Keratinocyte (primary cell): ENCODE measurements around the gene BCAR3. TPM values are rescaled to one million over a fixed set of nuclear protein-coding genes. Genes with fewer than 3 reads are reported as not detected.

ENCODE experiments used
- DNase-seq: peaks from one replicate; pipeline ENCODE4 v3.0.0-alpha.2; 2011; ENCODE audit warnings: low read depth, missing footprints, low spot score
- FAIRE-seq: peaks from 2 replicates; lab custom pipeline; 2011; peaks lifted over from hg19 to GRCh38; lab: Jason Lieb, UNC
- H2AFZ ChIP-seq: 2 replicates; pipeline ENCODE4 v1.6.0; 2012; ENCODE audit warnings: low read length, control low read depth, inconsistent platforms; ENCODE audit not compliant: control insufficient read depth
- H3K27ac ChIP-seq: 2 replicates; pipeline ENCODE4 v1.5.1; 2011; ENCODE audit warnings: low read length; ENCODE audit not compliant: control insufficient read depth, insufficient read depth
- H3K27me3 ChIP-seq: 3 replicates; pipeline ENCODE4 v1.6.0; 2011; ENCODE audit warnings: low read length; ENCODE audit not compliant: control insufficient read depth, insufficient read depth; ENCODE audit errors: extremely low read depth
- H3K36me3 ChIP-seq, 2 experiments: 2 replicates in 1 of 2; 3 replicates in 1 of 2; pipeline ENCODE4 v1.5.1; 2011; ENCODE audit warnings: low read length in 2 of 2, mild to moderate bottlenecking in 1 of 2; ENCODE audit not compliant: control insufficient read depth in 2 of 2, insufficient read depth in 2 of 2; ENCODE audit errors: extremely low read depth in 1 of 2
- H3K4me1 ChIP-seq: 3 replicates; pipeline ENCODE4 v1.5.1; 2011; ENCODE audit warnings: low read length; ENCODE audit not compliant: control insufficient read depth, insufficient read depth; ENCODE audit errors: extremely low read depth
- H3K4me2 ChIP-seq: 3 replicates; pipeline ENCODE4 v1.6.0; 2011; ENCODE audit warnings: low read depth, low read length; ENCODE audit not compliant: control insufficient read depth, insufficient read depth; ENCODE audit errors: extremely low read depth
- H3K4me3 ChIP-seq, 3 experiments: fragments of 200-600 bp in 1 of 3; sonication (generic) in 1 of 3; 2 replicates in 2 of 3; 3 replicates in 1 of 3; pipeline ENCODE4 v1.5.1; 2011 to 2016; ENCODE audit warnings: low read length in 3 of 3, mild to moderate bottlenecking in 3 of 3, control low read depth in 2 of 3, inconsistent platforms in 1 of 3, low read depth in 1 of 3, mixed read lengths in 1 of 3, mixed run types in 1 of 3, moderate library complexity in 1 of 3; ENCODE audit not compliant: control insufficient read depth in 2 of 3, insufficient read depth in 2 of 3; ENCODE audit errors: extremely low read depth in 1 of 3
- H3K79me2 ChIP-seq: 2 replicates; pipeline ENCODE4 v1.6.0; 2012; ENCODE audit warnings: low read length; ENCODE audit not compliant: control insufficient read depth, insufficient read depth
- H3K9ac ChIP-seq: 3 replicates; pipeline ENCODE4 v1.6.0; 2011; ENCODE audit warnings: low read length; ENCODE audit not compliant: control insufficient read depth, insufficient read depth; ENCODE audit errors: extremely low read depth
- H3K9me1 ChIP-seq: 3 replicates; pipeline ENCODE4 v1.6.0; 2011; ENCODE audit warnings: low read length; ENCODE audit not compliant: control insufficient read depth, insufficient read depth; ENCODE audit errors: extremely low read depth
- H3K9me3 ChIP-seq: 2 replicates; pipeline ENCODE4 v1.5.1; 2012; ENCODE audit warnings: low read depth, low read length; ENCODE audit not compliant: control insufficient read depth
- H4K20me1 ChIP-seq: 3 replicates; pipeline ENCODE4 v1.6.0; 2011; ENCODE audit warnings: low read length; ENCODE audit not compliant: control insufficient read depth, insufficient read depth; ENCODE audit errors: extremely low read depth
- EZH2 ChIP-seq: IDR thresholded peaks from one replicate; pipeline ENCODE4 v1.6.1; 2012; ENCODE audit warnings: inconsistent platforms, mild to moderate bottlenecking, low read length, moderate library complexity
- dilution Hi-C: fragments of 300-500 bp; cut with MboI; formaldehyde crosslinking; loops from one replicate; pipeline ENCODE4 v1.7.0; 2020; ENCODE audit warnings: low sequenced_read_pairs; ENCODE audit not compliant: extremely low pct_ligation_motif_present
- polyA plus RNA-seq, 5 experiments: library from polyadenylated mRNA; depleted of rRNA in 3 of 5; stranded (reverse) in 3 of 5; stranded (forward) in 1 of 5; unstranded in 1 of 5; fragments of >200 nt; gene quantifications; 1 replicate in 1 of 5; 2 replicates in 3 of 5; 3 replicates in 1 of 5; pipeline versions ENCODE4 v1.2.1 to v1.2.3, GENCODE V29; 2011 to 2012; ENCODE audit warnings: missing spikeins in 2 of 5, low read depth in 1 of 5, low replicate concordance in 1 of 5
- TF ChIP-seq, protein P1 (sequence below), 3 experiments: IDR thresholded peaks in 1 of 3; conservative IDR thresholded peaks in 1 of 3; optimal IDR thresholded peaks in 1 of 3; 2 replicates in 2 of 3; 3 replicates in 1 of 3; pipeline versions ENCODE3 to v1.5.1; 2011; ENCODE audit warnings: low read length in 3 of 3, mild to moderate bottlenecking in 3 of 3, moderate library complexity in 2 of 3, control low read depth in 1 of 3, inconsistent platforms in 1 of 3; ENCODE audit not compliant: insufficient read depth in 2 of 3; ENCODE audit errors: extremely low read depth in 1 of 3

BCAR3 gene
- polyA plus RNA-seq, 1 donor (not counting 4 experiments of a cell fraction or from before 2014, with no cell fraction given) = 77.2 TPM

GRCh38 chr1:93595266-93595665 is 86.4 kb downstream of the BCAR3 start:
- H2AFZ ChIP-seq = no peak overlapping the region
- H3K4me3 ChIP-seq = no peak overlapping the region
- no peak for TF ChIP-seq EZH2
- TF ChIP-seq, protein P1, sequence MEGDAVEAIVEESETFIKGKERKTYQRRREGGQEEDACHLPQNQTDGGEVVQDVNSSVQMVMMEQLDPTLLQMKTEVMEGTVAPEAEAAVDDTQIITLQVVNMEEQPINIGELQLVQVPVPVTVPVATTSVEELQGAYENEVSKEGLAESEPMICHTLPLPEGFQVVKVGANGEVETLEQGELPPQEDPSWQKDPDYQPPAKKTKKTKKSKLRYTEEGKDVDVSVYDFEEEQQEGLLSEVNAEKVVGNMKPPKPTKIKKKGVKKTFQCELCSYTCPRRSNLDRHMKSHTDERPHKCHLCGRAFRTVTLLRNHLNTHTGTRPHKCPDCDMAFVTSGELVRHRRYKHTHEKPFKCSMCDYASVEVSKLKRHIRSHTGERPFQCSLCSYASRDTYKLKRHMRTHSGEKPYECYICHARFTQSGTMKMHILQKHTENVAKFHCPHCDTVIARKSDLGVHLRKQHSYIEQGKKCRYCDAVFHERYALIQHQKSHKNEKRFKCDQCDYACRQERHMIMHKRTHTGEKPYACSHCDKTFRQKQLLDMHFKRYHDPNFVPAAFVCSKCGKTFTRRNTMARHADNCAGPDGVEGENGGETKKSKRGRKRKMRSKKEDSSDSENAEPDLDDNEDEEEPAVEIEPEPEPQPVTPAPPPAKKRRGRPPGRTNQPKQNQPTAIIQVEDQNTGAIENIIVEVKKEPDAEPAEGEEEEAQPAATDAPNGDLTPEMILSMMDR (optimal IDR thresholded peaks at IDR 0.05 in 1 of 3, IDR thresholded peaks at IDR 0.05 in 1 of 3, conservative IDR thresholded peaks at IDR 0.05 in 1 of 3; ENCODE audit: extremely low read depth in 1 of 3, insufficient read depth in 2 of 3, low read length in 3 of 3) = no peak
- peaks cover 17 to 51% of the 10 kb centered on the region in 2 experiments for H3K36me3 ChIP-seq
- H3K9ac ChIP-seq = no peak overlapping the region
- H3K4me1 ChIP-seq = peaks cover 78% of the 10 kb centered on the region
- H3K27me3 ChIP-seq = no peaks in the 10 kb centered on the region
- H3K79me2 ChIP-seq = peaks cover 96% of the 10 kb centered on the region
- DNase-seq (no peak), FAIRE-seq (no peak)
- peak overlapping the region; percentile 39 for H3K27ac ChIP-seq
- peaks cover 88% of the 10 kb centered on the region for H4K20me1 ChIP-seq
- peaks cover 36% of the 10 kb centered on the region for H3K9me1 ChIP-seq
- no peaks in the 10 kb centered on the region for H3K9me3 ChIP-seq
- dilution Hi-C loops = no loop called here
- no peak overlapping the region for H3K4me2 ChIP-seq

DNA sequence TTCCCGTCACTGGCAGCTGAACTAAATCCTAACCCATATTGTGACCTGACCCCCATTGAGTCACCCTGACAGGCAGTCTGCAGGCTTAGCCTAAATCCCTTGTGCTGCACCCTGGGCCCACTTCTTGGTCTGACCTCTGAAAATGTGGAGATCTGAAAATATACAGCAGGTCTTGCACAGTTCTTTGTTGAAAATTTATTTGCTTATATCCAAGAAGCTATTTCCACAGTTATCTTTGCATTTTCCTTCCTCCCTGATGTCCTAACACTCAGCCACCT is 87.1 kb downstream of the BCAR3 start:
- no peaks in the 10 kb centered on the region for H3K27me3 ChIP-seq
- dilution Hi-C loops = no loop called here
- no peaks in the 10 kb centered on the region for H3K9me3 ChIP-seq
- DNase-seq = no peak
- H4K20me1 ChIP-seq = peaks cover 85% of the 10 kb centered on the region
- FAIRE-seq = no peak
- H3K4me2 ChIP-seq = no peak overlapping the region
- H3K4me1 ChIP-seq = peaks cover 70% of the 10 kb centered on the region
- peak overlapping the region; percentile 16 for H3K9ac ChIP-seq
- H3K79me2 ChIP-seq = peaks cover 96% of the 10 kb centered on the region
- TF ChIP-seq EZH2 = no peak
- TF ChIP-seq, protein P1 (optimal IDR thresholded peaks at IDR 0.05 in 1 of 3, IDR thresholded peaks at IDR 0.05 in 1 of 3, conservative IDR thresholded peaks at IDR 0.05 in 1 of 3; ENCODE audit: extremely low read depth in 1 of 3, insufficient read depth in 2 of 3, low read length in 3 of 3) = no peak
- H3K27ac ChIP-seq = peak overlapping the region; percentile 39
- H3K9me1 ChIP-seq = peaks cover 36% of the 10 kb centered on the region
- H3K36me3 ChIP-seq = peaks cover 20 to 51% of the 10 kb centered on the region in 2 experiments
- no peak overlapping the region for H3K4me3 ChIP-seq
- H2AFZ ChIP-seq = no peak overlapping the region
